ENCODE measurements around the gene FAM114A1. TPM values are rescaled to one million over a fixed set of nuclear protein-coding genes. Genes with fewer than 3 reads are reported as not detected.

The FAM114A1 gene
- total RNA-seq, 1 donor from 2014 or later: 7.4 TPM

- H3K4me3 Mint-ChIP-seq: no peak overlapping the region
- no peaks in the 10 kb centered on the region for H3K27me3 ChIP-seq
- H3K27ac Mint-ChIP-seq: no peak overlapping the region
- H3K36me3 Mint-ChIP-seq: no peaks in the 10 kb centered on the region
- H3K9ac ChIP-seq: no peak overlapping the region
- peaks cover 2% of the 10 kb centered on the region for H3K9me3 Mint-ChIP-seq
- no peaks in the 10 kb centered on the region for H3K36me3 ChIP-seq
- no peak overlapping the region for H3K27ac ChIP-seq
- H3K9me3 ChIP-seq (ENCODE audit: low read depth): no peaks in the 10 kb centered on the region
- no peaks in the 10 kb centered on the region for H3F3A ChIP-seq (ENCODE audit: low read depth)
- no peak overlapping the region for H3K4me2 ChIP-seq
- H4K20me1 ChIP-seq (ENCODE audit: low read depth): no peaks in the 10 kb centered on the region
- H3K4me3 ChIP-seq: no peak overlapping the region
- peaks cover 6% of the 10 kb centered on the region for H3K27me3 Mint-ChIP-seq (ENCODE audit: insufficient read depth, low read depth)
- H2AFZ ChIP-seq (replicated peaks): no peak overlapping the region
- TF ChIP-seq CTCF (IDR thresholded peaks at IDR 0.05) (no peak), EZH2phosphoT487 (IDR thresholded peaks at IDR 0.05) (no peak)
- H3K79me2 ChIP-seq (ENCODE audit: low read depth): no peaks in the 10 kb centered on the region
- H3K4me1 Mint-ChIP-seq: no peaks in the 10 kb centered on the region
- H3K4me1 ChIP-seq: no peaks in the 10 kb centered on the region
- DNase-seq (ENCODE audit: low spot score): no peak
Measured at GRCh38 chr4:38820329-38821061, 47.1 kb upstream of the FAM114A1 start.

- Histone ChIP-seq H3K4me1 (no peaks in the 10 kb centered on the region), H3K9me3 (ENCODE audit: low read depth) (no peaks in the 10 kb centered on the region), H3K4me3 (no peak overlapping the region), H3K79me2 (ENCODE audit: low read depth) (no peaks in the 10 kb centered on the region), H4K20me1 (ENCODE audit: low read depth) (no peaks in the 10 kb centered on the region), H3K9ac (no peak overlapping the region), H3F3A (ENCODE audit: low read depth) (no peaks in the 10 kb centered on the region), H3K36me3 (no peaks in the 10 kb centered on the region), H3K27me3 (no peaks in the 10 kb centered on the region), H3K27ac (no peak overlapping the region), H2AFZ (replicated peaks) (no peak overlapping the region), H3K4me2 (no peak overlapping the region)
- H3K27ac Mint-ChIP-seq: no peak overlapping the region
- no peak for TF ChIP-seq EZH2 (IDR thresholded peaks at IDR 0.05)
- no peak for TF ChIP-seq CTCF (IDR thresholded peaks at IDR 0.05)
- TF ChIP-seq EZH2phosphoT487 (IDR thresholded peaks at IDR 0.05): no peak
- H3K27me3 Mint-ChIP-seq (ENCODE audit: insufficient read depth, low read depth): peaks cover 6% of the 10 kb centered on the region
- peaks cover 2% of the 10 kb centered on the region for H3K9me3 Mint-ChIP-seq
- no peak overlapping the region for H3K4me3 Mint-ChIP-seq
- H3K4me1 Mint-ChIP-seq: no peaks in the 10 kb centered on the region
- DNase-seq (ENCODE audit: low spot score): no peak
- H3K36me3 Mint-ChIP-seq: no peaks in the 10 kb centered on the region
Measured at GRCh38 chr4:38821739-38822138, 45.9 kb upstream of the FAM114A1 start.

- H3K36me3 ChIP-seq: no peaks in the 10 kb centered on the region
- H3K27me3 ChIP-seq: no peaks in the 10 kb centered on the region
- DNase-seq (ENCODE audit: low spot score): no peak
- peaks cover 6% of the 10 kb centered on the region for H3K27me3 Mint-ChIP-seq (ENCODE audit: insufficient read depth, low read depth)
- no peaks in the 10 kb centered on the region for H3K9me3 ChIP-seq (ENCODE audit: low read depth)
- H3K4me2 ChIP-seq: no peak overlapping the region
- H3K4me3 Mint-ChIP-seq: no peak overlapping the region
- no peaks in the 10 kb centered on the region for H4K20me1 ChIP-seq (ENCODE audit: low read depth)
- H3K27ac Mint-ChIP-seq: no peak overlapping the region
- TF ChIP-seq CTCF (IDR thresholded peaks at IDR 0.05) (no peak), EZH2phosphoT487 (IDR thresholded peaks at IDR 0.05) (no peak), EZH2 (IDR thresholded peaks at IDR 0.05) (no peak)
- no peaks in the 10 kb centered on the region for H3K79me2 ChIP-seq (ENCODE audit: low read depth)
- H3K9ac ChIP-seq: no peak overlapping the region
- H3K4me1 ChIP-seq: no peaks in the 10 kb centered on the region
- H3K9me3 Mint-ChIP-seq: peaks cover 2% of the 10 kb centered on the region
- H3K4me1 Mint-ChIP-seq: no peaks in the 10 kb centered on the region
- H3F3A ChIP-seq (ENCODE audit: low read depth): no peaks in the 10 kb centered on the region
- no peak overlapping the region for H3K4me3 ChIP-seq
- H2AFZ ChIP-seq (replicated peaks): no peak overlapping the region
- no peak overlapping the region for H3K27ac ChIP-seq
- no peaks in the 10 kb centered on the region for H3K36me3 Mint-ChIP-seq
Measured at GRCh38 chr4:38822748-38823303, 44.8 kb upstream of the FAM114A1 start.

Data from neural progenitor cell (in vitro differentiated cells).